Neuronal stem cell (in vitro differentiated cells): ENCODE data around the gene KRT78.
A peak's percentile ranks its signal among the peaks of the same experiment; 100 is the strongest.

Experiments used
- DNase-seq: peaks from one replicate; pipeline ENCODE4 v3.0.0-alpha.2; 2013; ENCODE audit warnings: low spot score
- H2AFZ ChIP-seq: one replicate; pipeline ENCODE4 v1.6.1; 2013; ENCODE audit warnings: mild to moderate bottlenecking, low read length, inconsistent platforms
- H2AK5ac ChIP-seq: 2 replicates; pipeline ENCODE4 v1.6.1; 2013; ENCODE audit warnings: low read depth, mild to moderate bottlenecking, inconsistent platforms, low read length, moderate library complexity, mixed read lengths
- H2BK120ac ChIP-seq: 2 replicates; pipeline ENCODE4 v1.6.1; 2013; ENCODE audit warnings: low read depth, mild to moderate bottlenecking, inconsistent platforms, low read length, moderate library complexity, mixed read lengths
- H2BK12ac ChIP-seq: one replicate; pipeline ENCODE4 v1.6.1; 2013; ENCODE audit warnings: low read length, inconsistent platforms
- H2BK15ac ChIP-seq: 2 replicates; pipeline ENCODE4 v1.6.1; 2013; ENCODE audit warnings: mild to moderate bottlenecking, low read length, inconsistent platforms, mixed read lengths
- H2BK5ac ChIP-seq: one replicate; pipeline ENCODE4 v1.6.1; 2013; ENCODE audit warnings: inconsistent platforms, mild to moderate bottlenecking, low read length, moderate library complexity
- H3K14ac ChIP-seq: one replicate; pipeline ENCODE4 v1.6.1; 2013; ENCODE audit warnings: low read length, inconsistent platforms
- H3K18ac ChIP-seq: 2 replicates; pipeline ENCODE4 v1.6.1; 2013; ENCODE audit warnings: low read length, inconsistent platforms
- H3K23ac ChIP-seq: 2 replicates; pipeline ENCODE4 v1.6.1; 2013; ENCODE audit warnings: low read depth, mild to moderate bottlenecking, mixed read lengths, low read length, inconsistent platforms; ENCODE audit not compliant: poor library complexity
- H3K27ac ChIP-seq: replicated peaks from 3 replicates; pipeline ENCODE4 v1.5.1; 2013; ENCODE audit warnings: low read length, inconsistent platforms
- H3K27me3 ChIP-seq, 3 experiments: 2 replicates each; pipeline ENCODE4 v1.6.1; 2013; ENCODE audit warnings: low read length in 3 of 3, mild to moderate bottlenecking in 2 of 3, inconsistent platforms in 1 of 3, low read depth in 1 of 3, mixed read lengths in 1 of 3, moderate library complexity in 1 of 3; ENCODE audit not compliant: control insufficient read depth in 3 of 3, insufficient read depth in 3 of 3
- H3K36me3 ChIP-seq, 2 donors: replicated peaks in 1 of 2; 2 replicates each; pipeline ENCODE4 v1.6.1; 2013; ENCODE audit warnings: low read length in 2 of 2; ENCODE audit not compliant: control insufficient read depth in 2 of 2, insufficient read depth in 2 of 2
- H3K4ac ChIP-seq: 2 replicates; pipeline ENCODE4 v1.6.1; 2013; ENCODE audit warnings: inconsistent platforms, mild to moderate bottlenecking, low read length, moderate library complexity
- H3K4me1 ChIP-seq, 2 donors: 1 replicate in 1 of 2; 2 replicates in 1 of 2; pipeline ENCODE4 v1.6.1; 2013; ENCODE audit warnings: low read length in 2 of 2, low read depth in 1 of 2; ENCODE audit not compliant: control insufficient read depth in 2 of 2, insufficient read depth in 1 of 2
- H3K4me2 ChIP-seq: one replicate; pipeline ENCODE4 v1.6.1; 2013; ENCODE audit warnings: mild to moderate bottlenecking, low read length, inconsistent platforms; ENCODE audit not compliant: insufficient read depth, poor library complexity, severe bottlenecking
- H3K4me3 ChIP-seq, 2 donors: 2 replicates each; pipeline ENCODE4 v1.5.1; 2013; ENCODE audit warnings: low read length in 2 of 2, mild to moderate bottlenecking in 2 of 2, inconsistent platforms in 1 of 2, moderate library complexity in 1 of 2
- H3K79me1 ChIP-seq: one replicate; pipeline ENCODE4 v1.6.1; 2013; ENCODE audit warnings: low read depth, mild to moderate bottlenecking, inconsistent platforms, low read length, moderate library complexity
- H3K9ac ChIP-seq: one replicate; pipeline ENCODE4 v1.6.1; 2013; ENCODE audit warnings: mild to moderate bottlenecking, low read depth, low read length, inconsistent platforms; ENCODE audit not compliant: poor library complexity
- H3K9me3 ChIP-seq, 2 donors: replicated peaks in 1 of 2; 2 replicates each; pipeline versions ENCODE3 to v1.6.1; 2013; ENCODE audit warnings: low read length in 2 of 2, mild to moderate bottlenecking in 2 of 2, inconsistent platforms in 1 of 2, low read depth in 1 of 2, mixed read lengths in 1 of 2, moderate library complexity in 1 of 2; ENCODE audit not compliant: control insufficient read depth in 2 of 2, insufficient read depth in 1 of 2
- H4K8ac ChIP-seq: one replicate; pipeline ENCODE4 v1.6.1; 2013; ENCODE audit warnings: low read depth, mild to moderate bottlenecking, inconsistent platforms, low read length, moderate library complexity
- H4K91ac ChIP-seq: one replicate; pipeline ENCODE4 v1.6.1; 2013; ENCODE audit warnings: low read length, low read depth, mild to moderate bottlenecking, inconsistent platforms; ENCODE audit not compliant: poor library complexity
- WGBS, 2 donors: extraction: QIAGEN DNeasy Blood & Tissue Kit; methylation state at CpG; one replicate each; pipeline ENCODE4 v1.1.7; 2013; ENCODE audit warnings: missing lambda C conversion rate in 2 of 2, mixed read lengths in 1 of 2; ENCODE audit not compliant: insufficient read length in 2 of 2, insufficient replicate concordance in 1 of 2; ENCODE audit errors: extremely low coverage in 2 of 2; 5-methylcytosine and 5-hydroxymethylcytosine counted together

The KRT78 gene

DNA sequence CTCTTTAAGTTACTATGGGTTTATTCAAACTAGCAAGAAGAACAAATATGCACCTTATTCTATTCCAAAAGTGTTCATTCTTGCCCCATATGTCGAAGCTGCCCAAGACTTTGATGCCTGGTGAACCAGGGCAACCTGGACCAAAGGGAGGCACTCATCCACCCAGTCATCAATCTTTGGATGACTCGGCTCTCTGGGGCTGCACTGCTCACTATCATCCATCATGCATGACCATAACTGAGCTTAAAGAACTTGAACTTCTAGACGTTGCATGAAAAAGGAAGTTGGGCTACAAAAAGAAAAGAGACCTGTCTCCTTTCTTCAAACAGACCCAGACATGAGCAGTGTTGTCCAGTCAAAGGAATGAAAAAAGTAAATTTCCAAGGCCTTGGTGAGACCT lies 36.0 kb downstream of the KRT78 start:
- DNase-seq = no peak
- H3K14ac ChIP-seq = no peak overlapping the region
- no peaks in the 10 kb centered on the region for H3K36me3 ChIP-seq
- H2AK5ac ChIP-seq = no peak overlapping the region
- H3K79me1 ChIP-seq = no peaks in the 10 kb centered on the region
- no peak overlapping the region for H3K4me2 ChIP-seq
- H3K27ac ChIP-seq = no peak overlapping the region
- H2BK5ac ChIP-seq = no peak overlapping the region
- WGBS, 2 donors = no CpG with 5 or more reads among the region's 3 CpGs
- H3K23ac ChIP-seq = no peak overlapping the region
- no peak overlapping the region for H2BK120ac ChIP-seq
- H2AFZ ChIP-seq = no peak overlapping the region
- no peak overlapping the region for H3K18ac ChIP-seq
- no peak overlapping the region for H3K4ac ChIP-seq
- no peak overlapping the region for H2BK12ac ChIP-seq
- H3K9me3 ChIP-seq = no peaks in the 10 kb centered on the region
- H4K91ac ChIP-seq = no peak overlapping the region
- no peaks in the 10 kb centered on the region for H3K4me1 ChIP-seq
- no peak overlapping the region for H3K9ac ChIP-seq
- no peak overlapping the region for H2BK15ac ChIP-seq
- H3K4me3 ChIP-seq = no peak overlapping the region
- H4K8ac ChIP-seq = no peak overlapping the region
- no peaks in the 10 kb centered on the region for H3K27me3 ChIP-seq

DNA sequence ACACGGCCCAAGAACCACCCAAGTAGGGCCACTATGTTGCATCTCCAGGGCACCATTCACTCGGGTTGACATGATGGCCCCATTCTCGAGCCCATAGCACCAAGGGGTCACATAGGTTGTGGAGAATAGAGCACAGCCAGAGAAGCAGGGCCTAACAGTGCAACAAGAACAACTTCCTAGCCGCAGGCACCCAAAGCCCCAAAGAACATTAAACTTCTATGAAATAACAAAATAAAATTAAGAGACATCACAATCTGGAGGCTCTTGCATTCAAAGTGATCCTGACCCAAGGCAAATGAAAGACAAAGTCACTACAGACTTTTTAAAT lies 36.8 kb downstream of the KRT78 start:
- Histone ChIP-seq H3K18ac (peak overlapping the region; percentile 15), H3K4me3 (no peak overlapping the region), H3K4me1 (peaks cover 0 to 4% of the 10 kb centered on the region in 2 donors), H3K4ac (no peak overlapping the region), H3K27ac (no peak overlapping the region), H2BK5ac (no peak overlapping the region), H4K91ac (no peak overlapping the region), H3K23ac (no peak overlapping the region), H2AK5ac (peak overlapping the region; percentile 58), H4K8ac (no peak overlapping the region), H3K14ac (peak overlapping the region; percentile 21), H3K4me2 (no peak overlapping the region), H3K27me3 (no peaks in the 10 kb centered on the region), H2BK15ac (peak overlapping the region; percentile 95), H3K9ac (no peak overlapping the region), H2AFZ (no peak overlapping the region), H3K9me3 (no peaks in the 10 kb centered on the region), H2BK12ac (no peak overlapping the region), H3K36me3 (no peaks in the 10 kb centered on the region), H3K79me1 (no peaks in the 10 kb centered on the region), H2BK120ac (no peak overlapping the region)
- WGBS, 2 donors = no CpG with 5 or more reads among the region's 4 CpGs
- DNase-seq = no peak

DNA sequence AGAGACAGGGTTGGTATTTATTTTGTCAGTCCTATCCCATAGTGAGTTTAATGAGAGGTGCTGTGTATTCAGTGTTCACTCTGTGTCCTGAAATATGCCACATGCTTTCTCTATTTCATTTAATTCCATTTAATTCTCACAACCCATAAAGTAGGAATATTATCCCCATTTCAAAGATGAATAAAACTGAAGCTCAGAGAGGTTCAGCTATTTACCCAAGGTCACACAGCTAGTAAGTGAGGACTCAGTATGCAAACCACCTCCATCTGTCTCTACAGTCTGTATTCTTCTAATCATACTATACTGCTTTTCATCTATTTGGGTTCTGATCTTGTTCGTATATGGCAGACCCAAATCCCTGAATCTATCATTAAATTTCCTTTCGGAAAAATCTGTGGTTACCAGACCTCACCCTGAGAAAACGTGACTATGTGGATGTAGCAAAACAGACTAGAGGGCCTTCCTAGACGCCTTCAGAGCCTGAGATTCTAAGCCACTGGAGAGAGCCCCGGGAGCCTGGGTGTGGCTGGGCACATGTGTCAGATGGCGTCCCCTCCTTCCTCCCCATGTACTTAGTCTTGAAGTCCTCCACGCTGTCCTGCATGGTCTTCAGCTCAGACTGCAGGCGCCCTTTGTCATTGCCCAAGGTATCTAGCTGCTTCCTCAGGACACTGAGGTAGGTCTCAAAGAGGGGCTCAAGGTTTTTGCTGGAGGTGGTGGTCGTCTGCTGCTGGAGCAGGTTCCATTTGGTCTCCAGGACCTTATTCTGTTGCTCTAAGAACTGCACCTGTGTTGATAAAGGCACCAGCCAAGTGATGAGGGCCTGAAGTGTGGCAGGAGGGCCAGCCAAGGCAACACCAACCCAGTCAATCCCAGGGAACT lies 37.4 kb downstream of the KRT78 start:
- no peaks in the 10 kb centered on the region for H3K36me3 ChIP-seq
- H3K18ac ChIP-seq = peak overlapping the region; percentile 15
- H3K9me3 ChIP-seq = no peaks in the 10 kb centered on the region
- H3K4me2 ChIP-seq = no peak overlapping the region
- H2BK120ac ChIP-seq = no peak overlapping the region
- no peak for DNase-seq
- H2AFZ ChIP-seq = no peak overlapping the region
- H3K4me3 ChIP-seq = no peak overlapping the region
- no peak overlapping the region for H3K4ac ChIP-seq
- H2BK5ac ChIP-seq = no peak overlapping the region
- no peaks in the 10 kb centered on the region for H3K27me3 ChIP-seq
- peak overlapping the region; percentile 58 for H2AK5ac ChIP-seq
- no peak overlapping the region for H3K23ac ChIP-seq
- peaks cover 0 to 4% of the 10 kb centered on the region in 2 donors for H3K4me1 ChIP-seq
- no peak overlapping the region for H2BK12ac ChIP-seq
- H4K91ac ChIP-seq = peak overlapping the region; percentile 10
- no peak overlapping the region for H3K27ac ChIP-seq
- H4K8ac ChIP-seq = no peak overlapping the region
- WGBS, 2 donors = no CpG with 5 or more reads among the region's 9 CpGs
- peak overlapping the region; percentile 95 for H2BK15ac ChIP-seq
- no peak overlapping the region for H3K9ac ChIP-seq
- peak overlapping the region; percentile 21 for H3K14ac ChIP-seq
- no peaks in the 10 kb centered on the region for H3K79me1 ChIP-seq

DNA sequence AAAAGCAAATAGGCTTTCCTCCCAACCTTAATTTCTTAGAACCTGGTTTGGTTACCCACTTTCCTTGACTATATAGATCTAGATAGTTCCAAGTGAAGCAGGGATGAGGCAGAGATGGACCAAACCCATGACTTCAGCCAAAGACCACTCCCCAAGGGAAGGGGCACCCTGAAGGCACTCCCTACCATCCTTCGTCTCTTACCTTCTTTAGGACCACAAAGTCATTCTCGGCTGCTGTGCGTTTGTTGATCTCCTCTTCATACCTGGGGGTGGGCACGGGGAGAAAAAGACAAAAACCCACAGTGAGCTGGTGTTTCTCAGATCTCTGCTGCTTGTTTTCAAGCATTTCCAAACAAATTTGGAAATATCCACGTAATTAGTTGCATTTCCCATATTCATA lies 38.2 kb downstream of the KRT78 start:
- Histone ChIP-seq H3K14ac (no peak overlapping the region), H3K4me1 (peaks cover 0 to 6% of the 10 kb centered on the region in 2 donors), H3K18ac (no peak overlapping the region), H2BK120ac (no peak overlapping the region), H3K9ac (no peak overlapping the region), H4K91ac (no peak overlapping the region), H4K8ac (no peak overlapping the region), H3K4me2 (no peak overlapping the region), H2BK5ac (no peak overlapping the region), H3K23ac (no peak overlapping the region), H3K27ac (no peak overlapping the region), H3K4me3 (no peak overlapping the region), H3K36me3 (no peaks in the 10 kb centered on the region), H2AK5ac (no peak overlapping the region), H2BK12ac (no peak overlapping the region), H2BK15ac (no peak overlapping the region), H3K79me1 (no peaks in the 10 kb centered on the region), H3K27me3 (no peaks in the 10 kb centered on the region), H3K9me3 (no peaks in the 10 kb centered on the region), H3K4ac (no peak overlapping the region), H2AFZ (no peak overlapping the region)
- no CpG with 5 or more reads among the region's 5 CpGs for WGBS, 2 donors
- DNase-seq = no peak
